ENCODE results near the gene USP10. TPM values are rescaled to one million over a fixed set of nuclear protein-coding genes. Genes with fewer than 3 reads are reported as not detected.

USP10 gene
- total RNA-seq, 1 donor from 2014 or later, result 107 TPM

GRCh38 chr16:84728853-84729424, 29.1 kb downstream of the USP10 start:
- H3K9me3 Mint-ChIP-seq (ENCODE audit: unreplicated experiment), result no peaks in the 10 kb centered on the region
- FAIRE-seq, result no peak
- H3K36me3 Mint-ChIP-seq (ENCODE audit: low read depth, unreplicated experiment), result peaks cover 1% of the 10 kb centered on the region
- Histone ChIP-seq H3K4me2 (ENCODE audit: low read length) (peak overlapping the region; percentile 67), H3K4me3 (ENCODE audit: insufficient read depth, low read depth, low read length) (peak overlapping the region; percentile 5), H3K9me3 (ENCODE audit: insufficient read depth, low read depth, low read length) (no peaks in the 10 kb centered on the region), H2AFZ (ENCODE audit: low read depth, low read length) (no peak overlapping the region), H4K20me1 (ENCODE audit: insufficient read depth, low read length) (peaks cover 36% of the 10 kb centered on the region), H3K36me3 (ENCODE audit: insufficient read depth, low read length) (no peaks in the 10 kb centered on the region), H3K79me2 (ENCODE audit: insufficient read depth, low read length) (peaks cover 90% of the 10 kb centered on the region), H3K4me1 (ENCODE audit: insufficient read depth, low read length) (peaks cover 32% of the 10 kb centered on the region), H3K27me3 (ENCODE audit: insufficient read depth, low read length) (no peaks in the 10 kb centered on the region), H3K9ac (ENCODE audit: low read length) (no peak overlapping the region), H3K27ac (ENCODE audit: low read depth, low read length) (no peak overlapping the region)
- TF ChIP-seq EZH2 (IDR thresholded peaks at IDR 0.05; ENCODE audit: insufficient read depth, low read length), result no peak
- TF ChIP-seq, protein P1, sequence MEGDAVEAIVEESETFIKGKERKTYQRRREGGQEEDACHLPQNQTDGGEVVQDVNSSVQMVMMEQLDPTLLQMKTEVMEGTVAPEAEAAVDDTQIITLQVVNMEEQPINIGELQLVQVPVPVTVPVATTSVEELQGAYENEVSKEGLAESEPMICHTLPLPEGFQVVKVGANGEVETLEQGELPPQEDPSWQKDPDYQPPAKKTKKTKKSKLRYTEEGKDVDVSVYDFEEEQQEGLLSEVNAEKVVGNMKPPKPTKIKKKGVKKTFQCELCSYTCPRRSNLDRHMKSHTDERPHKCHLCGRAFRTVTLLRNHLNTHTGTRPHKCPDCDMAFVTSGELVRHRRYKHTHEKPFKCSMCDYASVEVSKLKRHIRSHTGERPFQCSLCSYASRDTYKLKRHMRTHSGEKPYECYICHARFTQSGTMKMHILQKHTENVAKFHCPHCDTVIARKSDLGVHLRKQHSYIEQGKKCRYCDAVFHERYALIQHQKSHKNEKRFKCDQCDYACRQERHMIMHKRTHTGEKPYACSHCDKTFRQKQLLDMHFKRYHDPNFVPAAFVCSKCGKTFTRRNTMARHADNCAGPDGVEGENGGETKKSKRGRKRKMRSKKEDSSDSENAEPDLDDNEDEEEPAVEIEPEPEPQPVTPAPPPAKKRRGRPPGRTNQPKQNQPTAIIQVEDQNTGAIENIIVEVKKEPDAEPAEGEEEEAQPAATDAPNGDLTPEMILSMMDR (IDR thresholded peaks at IDR 0.05; ENCODE audit: insufficient read depth, low read depth, low read length), result no peak
- H3K27ac Mint-ChIP-seq (ENCODE audit: unreplicated experiment), result peak overlapping the region; percentile 98
- no peak overlapping the region for H3K4me3 Mint-ChIP-seq (ENCODE audit: unreplicated experiment)
- no peaks in the 10 kb centered on the region for H3K27me3 Mint-ChIP-seq (ENCODE audit: low read depth, unreplicated experiment)
- no peak for DNase-seq (ENCODE audit: low read depth)
- H3K4me1 Mint-ChIP-seq (ENCODE audit: low read depth, unreplicated experiment), result peaks cover 50% of the 10 kb centered on the region

DNA sequence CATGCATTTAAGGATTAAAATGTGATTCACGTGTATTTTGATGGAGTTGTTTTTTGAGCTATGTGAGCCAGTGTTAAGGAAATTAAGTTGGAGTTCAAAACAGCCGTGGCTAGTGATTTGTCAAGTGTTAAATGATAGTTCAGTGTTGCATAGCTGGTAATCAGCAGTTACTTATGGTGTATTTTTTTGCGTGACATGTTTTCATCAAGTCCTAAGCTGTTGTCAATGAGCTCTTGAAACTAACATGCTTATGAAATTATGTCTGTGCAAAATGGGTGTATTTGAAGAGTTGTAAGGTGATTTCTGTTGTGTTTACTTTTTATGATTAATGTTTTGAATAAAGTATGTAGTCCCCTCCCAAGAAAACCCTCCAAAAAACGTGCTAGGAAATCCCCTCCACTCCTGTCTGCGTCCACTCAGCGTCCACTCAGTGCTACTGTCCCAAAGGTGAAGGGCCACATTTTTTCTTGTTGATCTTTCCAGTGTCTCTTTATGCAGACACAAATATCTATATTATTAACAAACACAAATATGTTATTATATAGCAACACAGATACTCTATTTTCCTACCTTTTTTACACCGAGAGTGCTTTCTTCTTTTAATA, 30.0 kb downstream of the USP10 start:
- Histone ChIP-seq H3K36me3 (ENCODE audit: insufficient read depth, low read length) (no peaks in the 10 kb centered on the region), H3K27ac (ENCODE audit: low read depth, low read length) (peak overlapping the region; percentile 92), H3K4me3 (ENCODE audit: insufficient read depth, low read depth, low read length) (peak overlapping the region; percentile 40), H3K9ac (ENCODE audit: low read length) (peak overlapping the region; percentile 50), H3K4me1 (ENCODE audit: insufficient read depth, low read length) (peaks cover 27% of the 10 kb centered on the region), H3K79me2 (ENCODE audit: insufficient read depth, low read length) (peaks cover 90% of the 10 kb centered on the region), H2AFZ (ENCODE audit: low read depth, low read length) (no peak overlapping the region), H3K9me3 (ENCODE audit: insufficient read depth, low read depth, low read length) (no peaks in the 10 kb centered on the region), H3K4me2 (ENCODE audit: low read length) (peak overlapping the region; percentile 67), H3K27me3 (ENCODE audit: insufficient read depth, low read length) (no peaks in the 10 kb centered on the region), H4K20me1 (ENCODE audit: insufficient read depth, low read length) (peaks cover 27% of the 10 kb centered on the region)
- FAIRE-seq, result no peak
- Mint-ChIP-seq H3K27me3 (ENCODE audit: low read depth, unreplicated experiment) (no peaks in the 10 kb centered on the region), H3K36me3 (ENCODE audit: low read depth, unreplicated experiment) (peaks cover 1% of the 10 kb centered on the region), H3K4me1 (ENCODE audit: low read depth, unreplicated experiment) (peaks cover 47% of the 10 kb centered on the region), H3K4me3 (ENCODE audit: unreplicated experiment) (peak overlapping the region; percentile 76), H3K9me3 (ENCODE audit: unreplicated experiment) (no peaks in the 10 kb centered on the region), H3K27ac (ENCODE audit: unreplicated experiment) (peak overlapping the region; percentile 98)
- no peak for DNase-seq (ENCODE audit: low read depth)
- TF ChIP-seq EZH2 (IDR thresholded peaks at IDR 0.05; ENCODE audit: insufficient read depth, low read length), result no peak
- TF ChIP-seq, protein P1 (IDR thresholded peaks at IDR 0.05; ENCODE audit: insufficient read depth, low read depth, low read length), result no peak
